ENCODE results near the gene COX8A. TPM values are rescaled to one million over a fixed set of nuclear protein-coding genes. Genes with fewer than 3 reads are reported as not detected.
A peak's percentile ranks its signal among the peaks of the same experiment; 100 is the strongest.

The COX8A gene
- total and polyA plus RNA-seq, 9 of the 15 experiments (the other 6 are each of a cell fraction or from before 2014, with no cell fraction given): 274 to 1,206 (median 526) TPM

- TF ChIP-seq MTF1 (CRISPR knock-in tag; IDR thresholded peaks at IDR 0.05; ENCODE audit: borderline replicate concordance) (no peak), RAD51 (IDR thresholded peaks at IDR 0.05; ENCODE audit: borderline replicate concordance, low read depth) (peak; percentile 34; the same call in 1 of the 2 replicates), CHCHD3 (CRISPR knock-in tag; IDR thresholded peaks at IDR 0.05) (no peak), MED1 (CRISPR knock-in tag; IDR thresholded peaks at IDR 0.05; ENCODE audit: borderline replicate concordance) (no peak), EP400 (IDR thresholded peaks at IDR 0.05) (no peak), ETS2 (tag; IDR thresholded peaks at IDR 0.05; ENCODE audit: borderline replicate concordance, poor library complexity, severe bottlenecking) (no peak), RERE (CRISPR knock-in tag; IDR thresholded peaks at IDR 0.05; ENCODE audit: borderline replicate concordance) (no peak), EP300 (IDR thresholded peaks at IDR 0.05; ENCODE audit: low read length) (peak; percentile 83), GATA2 (CRISPR knock-in tag; IDR thresholded peaks at IDR 0.05) (peak; percentile 100), HINFP (tag; conservative IDR thresholded peaks at IDR 0.05; ENCODE audit: low read depth) (no peak), ZNF318 (IDR thresholded peaks at IDR 0.05; ENCODE audit: borderline replicate concordance in 1 of 2, low read depth in 1 of 2) (no peak)
Observed at GRCh38 chr11:64007629-64008282, 33.3 kb downstream of the COX8A start (continued).

Measured in K562 (cell line).